Nephron progenitor cell (in vitro differentiated cells): ENCODE data around the gene CCT7.
A peak's percentile ranks its signal among the peaks of the same experiment; 100 is the strongest.

Source experiments
- DNase-seq: peaks from one replicate; pipeline ENCODE4 v3.0.0; 2021
- H3K27ac Mint-ChIP-seq: 2 replicates; pipeline ENCODE4 v1.8.0; 2021; ENCODE audit warnings: mild to moderate bottlenecking, moderate library complexity, mixed read lengths
- H3K27me3 Mint-ChIP-seq: 2 replicates; pipeline ENCODE4 v1.8.0; 2021; ENCODE audit warnings: mild to moderate bottlenecking, low read depth, mixed read lengths; ENCODE audit not compliant: poor library complexity
- H3K36me3 Mint-ChIP-seq: 2 replicates; pipeline ENCODE4 v1.8.0; 2021; ENCODE audit warnings: low read depth, mixed read lengths
- H3K4me1 Mint-ChIP-seq: 2 replicates; pipeline ENCODE4 v1.8.0; 2021; ENCODE audit warnings: mixed read lengths
- H3K4me3 Mint-ChIP-seq: 2 replicates; pipeline ENCODE4 v1.8.0; 2021; ENCODE audit warnings: mild to moderate bottlenecking, moderate library complexity, mixed read lengths
- H3K9me3 Mint-ChIP-seq: 2 replicates; pipeline ENCODE4 v1.8.0; 2021; ENCODE audit warnings: mild to moderate bottlenecking, moderate library complexity, mixed read lengths
- TF ChIP-seq, protein P1 (sequence below): fragments of 200-600 bp; sonication (generic); IDR thresholded peaks from 2 replicates; pipeline ENCODE4 v1.5.0; 2021; ENCODE audit warnings: antibody characterized with exemption

Gene CCT7

DNA sequence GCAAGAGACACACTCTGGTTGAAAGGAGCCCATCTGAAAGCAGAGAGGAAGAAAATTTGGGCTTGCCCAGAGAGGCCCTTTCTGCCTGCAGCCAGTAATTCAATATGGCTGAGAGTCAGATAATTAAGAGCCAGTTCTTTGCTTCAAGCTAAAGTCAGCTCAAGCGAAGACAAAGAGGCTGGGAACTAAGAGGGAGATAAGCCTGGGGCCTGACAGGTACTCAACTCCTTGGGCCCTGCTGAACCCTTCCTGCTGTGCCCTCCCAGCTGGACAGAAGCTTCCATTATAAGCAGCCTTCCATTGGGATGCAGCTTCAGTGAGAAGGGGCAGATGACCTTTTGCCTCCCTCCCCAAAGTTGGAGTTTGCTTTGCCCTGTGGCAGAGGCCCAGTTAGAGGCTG is 38.2 kb downstream of the CCT7 start:
- Mint-ChIP-seq H3K4me3 (no peak overlapping the region), H3K9me3 (peaks cover 8% of the 10 kb centered on the region), H3K36me3 (peaks cover 15% of the 10 kb centered on the region), H3K27me3 (peaks cover 67% of the 10 kb centered on the region), H3K4me1 (peaks cover 10% of the 10 kb centered on the region), H3K27ac (no peak overlapping the region)
- DNase-seq: no peak
- TF ChIP-seq, protein P1, sequence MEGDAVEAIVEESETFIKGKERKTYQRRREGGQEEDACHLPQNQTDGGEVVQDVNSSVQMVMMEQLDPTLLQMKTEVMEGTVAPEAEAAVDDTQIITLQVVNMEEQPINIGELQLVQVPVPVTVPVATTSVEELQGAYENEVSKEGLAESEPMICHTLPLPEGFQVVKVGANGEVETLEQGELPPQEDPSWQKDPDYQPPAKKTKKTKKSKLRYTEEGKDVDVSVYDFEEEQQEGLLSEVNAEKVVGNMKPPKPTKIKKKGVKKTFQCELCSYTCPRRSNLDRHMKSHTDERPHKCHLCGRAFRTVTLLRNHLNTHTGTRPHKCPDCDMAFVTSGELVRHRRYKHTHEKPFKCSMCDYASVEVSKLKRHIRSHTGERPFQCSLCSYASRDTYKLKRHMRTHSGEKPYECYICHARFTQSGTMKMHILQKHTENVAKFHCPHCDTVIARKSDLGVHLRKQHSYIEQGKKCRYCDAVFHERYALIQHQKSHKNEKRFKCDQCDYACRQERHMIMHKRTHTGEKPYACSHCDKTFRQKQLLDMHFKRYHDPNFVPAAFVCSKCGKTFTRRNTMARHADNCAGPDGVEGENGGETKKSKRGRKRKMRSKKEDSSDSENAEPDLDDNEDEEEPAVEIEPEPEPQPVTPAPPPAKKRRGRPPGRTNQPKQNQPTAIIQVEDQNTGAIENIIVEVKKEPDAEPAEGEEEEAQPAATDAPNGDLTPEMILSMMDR: no peak

GRCh38 chr2:73279852-73280251 is 45.7 kb downstream of the CCT7 start:
- Mint-ChIP-seq H3K27me3 (peaks cover 57% of the 10 kb centered on the region), H3K4me1 (peaks cover 10% of the 10 kb centered on the region), H3K36me3 (no peaks in the 10 kb centered on the region), H3K27ac (no peak overlapping the region), H3K9me3 (no peaks in the 10 kb centered on the region), H3K4me3 (no peak overlapping the region)
- no peak for DNase-seq
- TF ChIP-seq, protein P1: no peak

- DNase-seq: no peak
- Mint-ChIP-seq H3K27me3 (peaks cover 67% of the 10 kb centered on the region), H3K27ac (no peak overlapping the region), H3K4me3 (no peak overlapping the region), H3K36me3 (no peaks in the 10 kb centered on the region), H3K9me3 (no peaks in the 10 kb centered on the region), H3K4me1 (peaks cover 10% of the 10 kb centered on the region)
- TF ChIP-seq, protein P1: no peak
Measured at GRCh38 chr2:73281244-73281643, 47.1 kb downstream of the CCT7 start.

DNA sequence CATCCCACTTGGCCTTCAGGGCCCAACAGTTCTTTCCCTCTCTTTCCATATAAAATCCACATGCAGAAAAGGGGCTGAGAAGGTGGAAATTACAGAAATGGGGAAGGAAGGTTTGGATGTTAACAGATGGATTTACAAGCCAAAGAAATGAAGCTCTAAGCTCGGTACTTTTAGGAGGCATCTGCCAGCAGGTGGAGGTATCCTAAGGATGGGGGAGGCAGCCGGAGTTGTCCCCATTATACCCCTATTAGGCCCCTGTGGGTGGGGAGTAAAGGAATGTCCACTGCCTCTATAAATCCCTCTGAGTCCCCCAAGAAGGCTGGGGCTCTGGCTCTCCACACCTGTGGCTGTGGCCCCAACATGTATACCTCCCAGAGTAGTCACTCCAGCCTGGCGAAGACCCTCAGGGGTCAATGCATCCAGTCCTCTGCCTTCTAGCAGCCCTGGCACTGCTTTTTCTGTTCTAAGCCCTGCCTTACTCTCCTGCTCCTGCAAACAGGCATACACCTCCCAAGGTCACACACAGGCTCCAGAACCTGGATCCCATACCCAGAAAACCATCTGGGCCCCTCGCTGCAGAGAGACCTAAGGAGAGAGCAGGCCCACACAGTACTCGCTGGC is 48.9 kb downstream of the CCT7 start:
- no peak for DNase-seq
- Mint-ChIP-seq H3K4me3 (peak overlapping the region; percentile 79), H3K27me3 (peaks cover 73% of the 10 kb centered on the region), H3K36me3 (no peaks in the 10 kb centered on the region), H3K9me3 (no peaks in the 10 kb centered on the region), H3K4me1 (peaks cover 10% of the 10 kb centered on the region), H3K27ac (no peak overlapping the region)
- TF ChIP-seq, protein P1: no peak

DNA sequence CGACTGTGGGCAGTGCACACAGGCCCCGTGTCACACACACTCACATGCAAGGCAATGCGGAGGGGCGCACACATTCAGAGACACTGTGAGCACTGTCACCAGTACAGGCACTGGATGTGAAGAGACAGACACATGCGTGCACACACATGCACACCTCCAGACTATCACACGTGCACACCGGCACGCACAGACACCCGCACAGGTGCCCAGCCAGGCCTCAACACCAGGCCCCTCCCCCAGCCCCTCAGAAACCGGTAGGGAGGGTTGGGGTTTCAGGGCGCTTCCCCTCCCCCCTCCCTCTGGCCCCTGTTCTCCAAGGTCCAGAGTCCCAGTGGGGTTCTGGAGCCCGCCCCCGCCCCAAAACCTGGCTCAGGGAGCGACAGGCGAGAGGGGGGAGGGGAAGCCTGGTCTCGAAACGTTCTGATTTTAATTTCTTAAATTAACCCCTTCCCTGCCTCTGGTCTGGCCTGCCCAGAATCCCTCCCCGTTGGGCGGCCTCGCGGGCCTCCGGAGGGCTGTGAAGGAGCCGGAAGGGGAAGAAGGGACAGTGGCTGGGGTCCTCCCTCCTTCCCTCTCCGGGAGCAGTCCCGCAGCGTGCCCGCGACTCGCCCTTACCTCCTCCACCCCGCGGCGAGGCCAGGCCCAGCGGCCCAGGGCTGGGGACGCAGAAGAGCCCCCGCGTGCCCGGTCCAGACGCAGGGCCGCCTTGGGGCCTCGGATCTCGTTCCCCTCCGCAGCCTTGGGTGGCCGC is 49.6 kb downstream of the CCT7 start:
- Mint-ChIP-seq H3K36me3 (no peaks in the 10 kb centered on the region), H3K27me3 (peaks cover 73% of the 10 kb centered on the region), H3K4me3 (peak overlapping the region; percentile 79), H3K27ac (no peak overlapping the region), H3K9me3 (no peaks in the 10 kb centered on the region), H3K4me1 (peaks cover 10% of the 10 kb centered on the region)
- TF ChIP-seq, protein P1: no peak
- no peak for DNase-seq
